H1 (cell line): ENCODE data around the gene FNDC3A. TPM values are rescaled to one million over a fixed set of nuclear protein-coding genes. Genes with fewer than 3 reads are reported as not detected.

Experiments used
- CTCF ChIA-PET: fragments of 300-600 bp; sonication (Branson Sonifier 250); formaldehyde crosslinking; loops from one replicate; lab custom pipeline; 2021; ENCODE audit not compliant: partially characterized antibody; lab: Charles Lee
- POLR2A ChIA-PET: fragments of 300-600 bp; sonication (Branson Sonifier 250); formaldehyde crosslinking; loops from one replicate; lab custom pipeline; 2021; ENCODE audit warnings: inconsistent platforms; ENCODE audit not compliant: partially characterized antibody; lab: Charles Lee
- DNase-seq, 2 experiments: peaks; one replicate each; pipeline versions ENCODE4 v3.0.0 to v3.0.0-alpha.2; 2010 to 2022; ENCODE audit warnings: low spot score in 2 of 2, low read depth in 1 of 2, mixed read lengths in 1 of 2
- FAIRE-seq: peaks from 2 replicates; lab custom pipeline; 2011; peaks lifted over from hg19 to GRCh38; lab: Jason Lieb, UNC
- H2AFZ ChIP-seq: 2 replicates; pipeline ENCODE4 v1.8.1; 2012; ENCODE audit warnings: low read length, inconsistent platforms
- H2AK5ac ChIP-seq: 2 replicates; pipeline ENCODE4 v1.6.1; 2013; ENCODE audit warnings: low read depth, low read length
- H2BK120ac ChIP-seq: replicated peaks from 2 replicates; pipeline ENCODE3; 2013; ENCODE audit warnings: low read depth, low read length, inconsistent platforms
- H2BK12ac ChIP-seq: 2 replicates; pipeline ENCODE4 v1.6.1; 2013; ENCODE audit warnings: low read depth, low read length
- H2BK15ac ChIP-seq: 2 replicates; pipeline ENCODE4 v1.6.1; 2013; ENCODE audit warnings: low read length
- H2BK20ac ChIP-seq: 2 replicates; pipeline ENCODE4 v1.6.1; 2013; ENCODE audit warnings: low read length
- H2BK5ac ChIP-seq: 2 replicates; pipeline ENCODE4 v1.6.1; 2013; ENCODE audit warnings: low read depth, low read length
- H3K14ac ChIP-seq: 2 replicates; pipeline ENCODE4 v1.6.1; 2013; ENCODE audit warnings: inconsistent platforms; ENCODE audit not compliant: insufficient read length
- H3K18ac ChIP-seq: 2 replicates; pipeline ENCODE4 v1.6.1; 2013; ENCODE audit warnings: low read length; ENCODE audit errors: extremely low read depth
- H3K23ac ChIP-seq: 2 replicates; pipeline ENCODE4 v1.6.1; 2013; ENCODE audit warnings: inconsistent platforms; ENCODE audit not compliant: insufficient read length
- H3K23me2 ChIP-seq: 2 replicates; pipeline ENCODE4 v1.6.1; 2013; ENCODE audit warnings: low read depth, low read length
- H3K27ac ChIP-seq: 2 replicates; pipeline ENCODE4 v1.6.1; 2011; ENCODE audit warnings: low read depth, low read length, inconsistent platforms
- H3K27me3 ChIP-seq, 4 experiments: replicated peaks in 1 of 4; 1 replicate in 1 of 4; 2 replicates in 3 of 4; pipeline versions ENCODE4 v1.6.1 to v1.8.1; 2011 to 2013; ENCODE audit warnings: low read length in 3 of 4, mild to moderate bottlenecking in 3 of 4, inconsistent platforms in 2 of 4, mixed read lengths in 2 of 4, moderate library complexity in 1 of 4; ENCODE audit not compliant: control insufficient read depth in 3 of 4, insufficient read depth in 3 of 4; ENCODE audit errors: extremely low read depth in 1 of 4
- H3K36me3 ChIP-seq, 4 experiments: 2 replicates each; pipeline versions ENCODE4 v1.6.1 to v1.8.1; 2011 to 2013; ENCODE audit warnings: mild to moderate bottlenecking in 4 of 4, low read length in 3 of 4, moderate library complexity in 2 of 4, control low read depth in 1 of 4, inconsistent platforms in 1 of 4; ENCODE audit not compliant: insufficient read depth in 4 of 4, control insufficient read depth in 2 of 4
- H3K4ac ChIP-seq: replicated peaks from 2 replicates; pipeline ENCODE3; 2013; ENCODE audit warnings: low read length, low read depth, mixed read lengths, inconsistent platforms; ENCODE audit not compliant: insufficient read length
- H3K4me1 ChIP-seq, 4 experiments: replicated peaks in 1 of 4; 1 replicate in 1 of 4; 2 replicates in 3 of 4; pipeline versions ENCODE4 v1.6.1 to v1.8.1; 2011 to 2013; ENCODE audit warnings: low read length in 3 of 4, inconsistent platforms in 2 of 4, mixed read lengths in 1 of 4; ENCODE audit not compliant: insufficient read depth in 4 of 4, control insufficient read depth in 3 of 4
- H3K4me2 ChIP-seq, 2 experiments: 2 replicates each; pipeline versions ENCODE4 v1.6.1 to v1.8.1; 2011 to 2013; ENCODE audit warnings: low read depth in 2 of 2, low read length in 2 of 2, control low read depth in 1 of 2, inconsistent platforms in 1 of 2, mild to moderate bottlenecking in 1 of 2; ENCODE audit not compliant: insufficient read depth in 1 of 2
- H3K4me3 ChIP-seq, 4 experiments: fragments of 200-600, 300-600 bp in 1 of 4; sonication (generic), shearing (Covaris generic), sonication (Bioruptor Twin) in 1 of 4; 2 replicates each; pipeline versions ENCODE4 v1.5.1 to v1.8.1; 2011 to 2016; ENCODE audit warnings: low read length in 4 of 4, low read depth in 3 of 4, control low read depth in 2 of 4, inconsistent platforms in 2 of 4, mild to moderate bottlenecking in 2 of 4, mixed read lengths in 1 of 4, moderate library complexity in 1 of 4; ENCODE audit not compliant: insufficient read depth in 2 of 4; ENCODE audit errors: extremely low read depth in 1 of 4
- H3K56ac ChIP-seq: replicated peaks from 2 replicates; pipeline ENCODE3; 2013; ENCODE audit warnings: low read depth, mild to moderate bottlenecking, mixed read lengths, low read length, inconsistent platforms; ENCODE audit not compliant: insufficient read length
- H3K79me1 ChIP-seq: 2 replicates; pipeline ENCODE4 v1.6.1; 2013; ENCODE audit warnings: low read depth, low read length, control low read depth
- H3K79me2 ChIP-seq, 2 experiments: 2 replicates each; pipeline versions ENCODE4 v1.6.1 to v1.8.1; 2012 to 2013; ENCODE audit warnings: low read length in 2 of 2, mild to moderate bottlenecking in 2 of 2, inconsistent platforms in 1 of 2; ENCODE audit not compliant: insufficient read depth in 2 of 2, control insufficient read depth in 1 of 2
- H3K9ac ChIP-seq, 4 experiments: replicated peaks in 1 of 4; 1 replicate in 1 of 4; 2 replicates in 3 of 4; pipeline versions ENCODE4 v1.6.1 to v1.8.1; 2011 to 2013; ENCODE audit warnings: low read depth in 3 of 4, low read length in 3 of 4, control low read depth in 2 of 4, mild to moderate bottlenecking in 2 of 4, moderate library complexity in 2 of 4, inconsistent platforms in 1 of 4; ENCODE audit errors: extremely low read depth in 1 of 4
- H3K9me3 ChIP-seq, 2 experiments: 2 replicates each; pipeline versions ENCODE4 v1.6.1 to v1.8.1; 2012 to 2013; ENCODE audit warnings: mild to moderate bottlenecking in 2 of 2, moderate library complexity in 2 of 2, control low read depth in 1 of 2, inconsistent platforms in 1 of 2, low read depth in 1 of 2, low read length in 1 of 2, mixed read lengths in 1 of 2; ENCODE audit not compliant: insufficient read depth in 2 of 2
- H4K20me1 ChIP-seq, 2 experiments: replicated peaks in 1 of 2; 2 replicates each; pipeline versions ENCODE3 to v1.8.1; 2011 to 2013; ENCODE audit warnings: inconsistent platforms in 2 of 2, low read length in 2 of 2, mild to moderate bottlenecking in 1 of 2; ENCODE audit not compliant: insufficient read depth in 2 of 2, control insufficient read depth in 1 of 2
- H4K5ac ChIP-seq: 2 replicates; pipeline ENCODE4 v1.6.1; 2013; ENCODE audit warnings: low read length, low read depth, mixed read lengths, inconsistent platforms; ENCODE audit not compliant: insufficient read length
- H4K8ac ChIP-seq: 2 replicates; pipeline ENCODE4 v1.8.0; 2013; ENCODE audit warnings: mild to moderate bottlenecking, moderate library complexity, low read length, inconsistent platforms; ENCODE audit not compliant: insufficient read depth; ENCODE audit errors: extremely low read depth
- H4K91ac ChIP-seq: replicated peaks from 2 replicates; pipeline ENCODE3; 2013; ENCODE audit warnings: low read length, mixed read lengths, inconsistent platforms; ENCODE audit not compliant: insufficient read length
- ASH2L ChIP-seq: fragments of 200-600, 300-600 bp; sonication (generic); IDR thresholded peaks from one replicate; pipeline ENCODE4 v1.7.1; 2017; ENCODE audit warnings: low read length
- EZH2 ChIP-seq: fragments of 200-600 bp; sonication (generic); IDR thresholded peaks from 2 replicates; pipeline ENCODE4 v1.7.1; 2012; ENCODE audit warnings: low read depth, mild to moderate bottlenecking, moderate library complexity, low read length, inconsistent platforms; ENCODE audit not compliant: severe bottlenecking
- GABPA ChIP-seq: IDR thresholded peaks from 2 replicates; pipeline ENCODE4 v1.6.1; 2011; ENCODE audit warnings: mild to moderate bottlenecking, low read length, moderate library complexity, borderline replicate concordance; ENCODE audit not compliant: insufficient read depth
- GTF2F1 ChIP-seq: IDR thresholded peaks from 2 replicates; pipeline ENCODE4 v1.6.1; 2012; ENCODE audit warnings: low read depth, low read length, improper control_type of control experiment, borderline replicate concordance
- HDAC6 ChIP-seq: IDR thresholded peaks from one replicate; pipeline ENCODE4 v1.7.1; 2012; ENCODE audit warnings: low read depth, mild to moderate bottlenecking, inconsistent platforms, low read length, moderate library complexity
- MAFK ChIP-seq: IDR thresholded peaks from 2 replicates; pipeline ENCODE4 v1.6.1; 2012; ENCODE audit warnings: low read depth, mild to moderate bottlenecking, improper control_type of control experiment, low read length
- NANOG ChIP-seq: IDR thresholded peaks from 2 replicates; pipeline ENCODE4 v1.6.1; 2011; ENCODE audit warnings: low read length, low read depth, mild to moderate bottlenecking, inconsistent platforms; ENCODE audit not compliant: insufficient read depth, poor library complexity, severe bottlenecking
- SAP30 ChIP-seq: fragments of 300-600 bp; sonication (generic); IDR thresholded peaks from 2 replicates; pipeline ENCODE4 v1.7.1; 2012; ENCODE audit warnings: low read length, moderate library complexity, mild to moderate bottlenecking, inconsistent platforms; ENCODE audit not compliant: insufficient read depth, insufficient replicate concordance
- SP4 ChIP-seq: IDR thresholded peaks from 2 replicates; pipeline ENCODE4 v1.6.1; 2012; ENCODE audit warnings: low read length, inconsistent platforms
- TAF7 ChIP-seq: optimal IDR thresholded peaks from 2 replicates; pipeline ENCODE3; 2011; ENCODE audit warnings: low read depth, mild to moderate bottlenecking, inconsistent platforms, low read length, moderate library complexity, borderline replicate concordance
- WGBS, 2 experiments: shearing (Covaris generic) in 1 of 2; methylation state at CpG; one replicate each; pipeline versions ENCODE4 v1.1.6 to v1.1.7; 2013 to 2015; ENCODE audit warnings: low lambda C conversion rate in 2 of 2, mixed read lengths in 2 of 2, inconsistent platforms in 1 of 2, low coverage in 1 of 2, missing lambda C conversion rate in 1 of 2; ENCODE audit not compliant: insufficient replicate concordance in 2 of 2, insufficient coverage in 1 of 2, insufficient read length in 1 of 2; ENCODE audit errors: extremely low coverage in 1 of 2, missing lambda C conversion rate in 1 of 2; 5-methylcytosine and 5-hydroxymethylcytosine counted together
- polyA plus RNA-seq, 7 experiments: library from polyadenylated mRNA; depleted of rRNA in 3 of 7; stranded (reverse) in 5 of 7; unstranded in 2 of 7; fragments of >200 nt in 5 of 7; fragments of 200-250 nt in 2 of 7; gene quantifications; 1 replicate in 5 of 7; 2 replicates in 1 of 7; 4 replicates in 1 of 7; pipeline versions ENCODE4 v1.2.1 to v1.2.3, GENCODE V29; 2011 to 2013; ENCODE audit warnings: missing spikeins in 2 of 7, mixed read lengths in 2 of 7
- total RNA-seq: library from RNA; stranded (reverse); fragmentation: NEBNext Ultra II Directional; extraction: Animal tissue kit (Norgen Biotek cat#: 25700); gene quantifications from 2 replicates; pipeline ENCODE4 v1.2.1, GENCODE V29; 2021

Gene FNDC3A
- total and polyA plus RNA-seq, 2 of the 8 experiments (the other 6 are each of a cell fraction or from before 2014, with no cell fraction given): 14.6 to 26.0 TPM

GRCh38 chr13:49213997-49214916 is 238.5 kb downstream of the FNDC3A start:
- Histone ChIP-seq H3K27ac (no peak overlapping the region), H3K9ac (no peak overlapping the region), H3K23ac (no peak overlapping the region), H4K20me1 (peaks cover 0 to 1% of the 10 kb centered on the region in 2 experiments), H3K36me3 (no peaks in the 10 kb centered on the region), H2AK5ac (no peak overlapping the region), H3K9me3 (no peaks in the 10 kb centered on the region), H2BK15ac (peak overlapping the region; percentile 65; the same call in 1 of the 2 replicates), H3K4me2 (peak overlapping the region in 1 of 2 experiments; percentile 15; a peak in 1 of 4 replicates), H4K5ac (no peak overlapping the region), H4K8ac (0 out of 2 replicates have a peak overlapping the region, but pooled peaks have one; percentile 17), H2BK20ac (peak overlapping the region; percentile 82; the same call in 1 of the 2 replicates), H3K56ac (no peak overlapping the region), H3K14ac (no peak overlapping the region), H3K27me3 (peaks cover 19 to 33% (median 31%) of the 10 kb centered on the region in 4 experiments), H3K23me2 (peaks cover 9% of the 10 kb centered on the region), H3K4me3 (no peak overlapping the region), H2BK5ac (no peak overlapping the region), H3K79me1 (no peaks in the 10 kb centered on the region), H2BK12ac (peak overlapping the region; percentile 18; the same call in 1 of the 2 replicates), H3K4me1 (peaks cover 3 to 11% (median 7%) of the 10 kb centered on the region in 4 experiments; a peak in 6 of 7 replicates), H3K4ac (no peak overlapping the region), H2AFZ (no peak overlapping the region), H3K79me2 (no peaks in the 10 kb centered on the region), H2BK120ac (no peak overlapping the region), H3K18ac (no peak overlapping the region), H4K91ac (no peak overlapping the region)
- ChIA-PET CTCF (interaction anchor here (0.8 to 3.5 kb wide), 4 partner anchors 14 to 69 kb away, joined by 3 to 15 read pairs (median 4); no protein-coding TSS in a partner anchor), POLR2A (interaction anchor here (0.8 kb wide), 1 partner anchor 13 kb away, joined by 3 read pairs; no protein-coding TSS in a partner anchor)
- FAIRE-seq: peak; percentile 32
- 78% methylated on average over 6 of the region's 6 CpGs; no CpG with 5 or more reads in 1 of the 2 experiments for WGBS, 2 experiments
- no peak for DNase-seq
- TF ChIP-seq MAFK: no peak
- TF ChIP-seq SP4: no peak
- TF ChIP-seq HDAC6: no peak
- TF ChIP-seq NANOG: no peak
- TF ChIP-seq ASH2L: no peak
- no peak for TF ChIP-seq EZH2
- TF ChIP-seq GTF2F1: no peak
- no peak for TF ChIP-seq GABPA
- no peak for TF ChIP-seq SAP30
- no peak for TF ChIP-seq TAF7
